ENCODE results near the gene GAB1.

Gene GAB1

GRCh38 chr4:143307531-143307930 lies 29.1 kb upstream of the GAB1 start:
- POLR2A ChIA-PET, result no interaction called here
- DNase-seq (ENCODE audit: extremely low spot score), result no peak

GRCh38 chr4:143308377-143308776 lies 28.3 kb upstream of the GAB1 start:
- TF ChIP-seq, protein P1, sequence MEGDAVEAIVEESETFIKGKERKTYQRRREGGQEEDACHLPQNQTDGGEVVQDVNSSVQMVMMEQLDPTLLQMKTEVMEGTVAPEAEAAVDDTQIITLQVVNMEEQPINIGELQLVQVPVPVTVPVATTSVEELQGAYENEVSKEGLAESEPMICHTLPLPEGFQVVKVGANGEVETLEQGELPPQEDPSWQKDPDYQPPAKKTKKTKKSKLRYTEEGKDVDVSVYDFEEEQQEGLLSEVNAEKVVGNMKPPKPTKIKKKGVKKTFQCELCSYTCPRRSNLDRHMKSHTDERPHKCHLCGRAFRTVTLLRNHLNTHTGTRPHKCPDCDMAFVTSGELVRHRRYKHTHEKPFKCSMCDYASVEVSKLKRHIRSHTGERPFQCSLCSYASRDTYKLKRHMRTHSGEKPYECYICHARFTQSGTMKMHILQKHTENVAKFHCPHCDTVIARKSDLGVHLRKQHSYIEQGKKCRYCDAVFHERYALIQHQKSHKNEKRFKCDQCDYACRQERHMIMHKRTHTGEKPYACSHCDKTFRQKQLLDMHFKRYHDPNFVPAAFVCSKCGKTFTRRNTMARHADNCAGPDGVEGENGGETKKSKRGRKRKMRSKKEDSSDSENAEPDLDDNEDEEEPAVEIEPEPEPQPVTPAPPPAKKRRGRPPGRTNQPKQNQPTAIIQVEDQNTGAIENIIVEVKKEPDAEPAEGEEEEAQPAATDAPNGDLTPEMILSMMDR (IDR thresholded peaks at IDR 0.05; ENCODE audit: control extremely low read depth, extremely low read depth, low read depth, missing control alignments), result no peak
- ChIA-PET POLR2A (no interaction called here), CTCF (no interaction called here)
- no peak for DNase-seq (ENCODE audit: extremely low spot score)

More at GRCh38 chr4:143307531-143307930, 29.1 kb upstream of the GAB1 start:
- TF ChIP-seq, protein P1 (IDR thresholded peaks at IDR 0.05; ENCODE audit: control extremely low read depth, extremely low read depth, low read depth, missing control alignments), result no peak
- CTCF ChIA-PET, result no interaction called here

- ChIA-PET POLR2A (no interaction called here), CTCF (interaction anchor here (0.9 kb wide), 1 partner anchor 26 kb away, joined by 3 read pairs; no protein-coding TSS in a partner anchor)
- no peak for DNase-seq (ENCODE audit: extremely low spot score)
- TF ChIP-seq, protein P1 (IDR thresholded peaks at IDR 0.05; ENCODE audit: control extremely low read depth, extremely low read depth, low read depth, missing control alignments), result no peak
These were observed 24.8 kb upstream of the GAB1 start for GRCh38 chr4:143311924-143312323.

DNA sequence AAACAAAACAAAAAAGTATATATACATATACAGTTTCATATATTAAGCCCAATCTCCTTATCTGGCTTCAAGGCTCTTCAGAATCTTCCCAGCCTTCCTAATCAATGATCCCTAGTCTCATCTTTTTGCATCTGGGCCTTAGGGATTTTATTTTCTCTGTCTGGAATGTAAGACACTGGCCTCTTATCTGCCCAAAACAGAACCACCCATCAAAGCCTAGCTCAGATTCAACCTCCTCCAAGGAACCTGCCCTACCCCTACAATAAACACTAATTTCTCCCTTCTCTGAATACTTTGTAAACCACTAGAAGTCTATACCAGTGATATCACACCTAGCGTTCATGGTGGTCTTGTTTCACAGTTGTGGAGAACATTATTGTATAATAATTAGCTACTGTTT lies 23.2 kb upstream of the GAB1 start:
- ChIA-PET POLR2A (no interaction called here), CTCF (interaction anchor here (1.1 to 2.2 kb wide), 3 partner anchors 12 to 246 kb away, joined by 3 to 4 read pairs (median 3); no protein-coding TSS in a partner anchor)
- TF ChIP-seq, protein P1 (IDR thresholded peaks at IDR 0.05; ENCODE audit: control extremely low read depth, extremely low read depth, low read depth, missing control alignments), result no peak
- DNase-seq (ENCODE audit: extremely low spot score), result no peak

- TF ChIP-seq, protein P1 (IDR thresholded peaks at IDR 0.05; ENCODE audit: control extremely low read depth, extremely low read depth, low read depth, missing control alignments), result no peak
These were observed 22.7 kb upstream of the GAB1 start for GRCh38 chr4:143313996-143314395.

DNA sequence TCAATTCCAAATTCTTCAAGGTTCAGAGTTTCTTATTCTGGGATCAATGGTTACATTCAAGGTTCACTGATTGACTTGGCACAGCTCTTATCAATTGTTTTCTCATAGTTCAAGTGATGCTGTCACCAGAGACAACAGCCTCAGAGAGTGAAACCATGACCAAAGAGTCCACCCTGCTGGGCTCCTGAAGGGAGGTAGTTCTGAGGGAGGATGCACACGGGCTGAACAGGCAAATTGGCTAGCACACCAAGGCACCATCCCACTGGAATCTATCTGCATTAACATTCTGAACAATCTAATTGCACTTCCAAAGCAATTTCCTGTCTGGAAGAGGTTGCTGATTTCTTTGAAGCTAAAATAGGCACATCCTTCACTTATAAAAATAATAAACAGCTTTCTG lies 16.6 kb upstream of the GAB1 start:
- no peak for DNase-seq (ENCODE audit: extremely low spot score)
- CTCF ChIA-PET, result interaction anchor here (0.6 to 1.9 kb wide), 3 partner anchors 11 to 17 kb away, joined by 3 to 5 read pairs (median 4); partner anchors contain the start of gene GAB1
- TF ChIP-seq, protein P1 (IDR thresholded peaks at IDR 0.05; ENCODE audit: control extremely low read depth, extremely low read depth, low read depth, missing control alignments), result no peak
- POLR2A ChIA-PET, result no interaction called here

More at GRCh38 chr4:143313996-143314395, 22.7 kb upstream of the GAB1 start:
- DNase-seq (ENCODE audit: extremely low spot score), result no peak
- ChIA-PET POLR2A (no interaction called here), CTCF (interaction anchor here (1.4 to 2.2 kb wide), 2 partner anchors 13 to 161 kb away, joined by 3 to 4 read pairs; no protein-coding TSS in a partner anchor)

Data from GM10248 (cell line).